ENCODE measurements around the gene XCL1. TPM values are rescaled to one million over a fixed set of nuclear protein-coding genes. Genes with fewer than 3 reads are reported as not detected.
"Not testable (repeated sequence)": the region's sequence is repeated elsewhere in the genome, so short reads cannot be mapped to it uniquely, and the experiment has no call there.

The XCL1 gene, protein sequence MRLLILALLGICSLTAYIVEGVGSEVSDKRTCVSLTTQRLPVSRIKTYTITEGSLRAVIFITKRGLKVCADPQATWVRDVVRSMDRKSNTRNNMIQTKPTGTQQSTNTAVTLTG
- total RNA-seq (2014; rRNA removed; shearing (Covaris generic)) (not detected in 2 replicates), polyA plus RNA-seq (2016; fragmentation: Nextera tagmentation; extraction: Ambion mirVana) (0.24 and 0.89 TPM in 2 replicates)
- long read RNA-seq, result 0 reads

DNA sequence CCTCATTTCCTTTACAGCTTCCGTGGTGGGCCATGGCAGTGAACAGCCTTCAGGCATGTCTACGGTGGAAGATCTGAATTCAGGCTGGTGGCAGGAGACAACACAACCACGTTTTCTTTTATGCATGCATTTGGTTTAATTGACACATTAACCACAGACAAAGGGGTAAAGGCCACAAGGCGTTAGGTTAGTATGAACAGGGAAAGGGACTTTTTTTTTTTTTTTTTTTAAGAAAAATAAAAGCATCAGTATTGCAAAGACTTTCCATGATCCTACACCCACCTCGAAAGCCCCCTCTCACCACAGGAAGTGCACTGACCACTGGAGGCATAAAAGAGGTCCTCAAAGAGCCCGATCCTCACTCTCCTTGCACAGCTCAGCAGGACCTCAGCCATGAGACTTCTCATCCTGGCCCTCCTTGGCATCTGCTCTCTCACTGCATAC is at the start of gene XCL1:
TSS of gene XCL1 (plus strand) at position 361 of the 444 bp plus-strand sequence. CDS start at position 394, 33 bp downstream.
- not testable (repeated sequence) for H4K20me1 ChIP-seq (replicated peaks; ENCODE audit: insufficient read depth); H3K27ac Mint-ChIP-seq; H3K4me2 ChIP-seq; H3K36me3 ChIP-seq (ENCODE audit: insufficient read depth); H3K27me3 ChIP-seq (ENCODE audit: insufficient read depth); H3F3A ChIP-seq (replicated peaks; ENCODE audit: low read depth); H3K9me3 Mint-ChIP-seq; ATAC-seq; H3K4me3 Mint-ChIP-seq; H3K27ac ChIP-seq (ENCODE audit: low read depth); H3K79me2 ChIP-seq (replicated peaks; ENCODE audit: insufficient read depth); H3K9me2 ChIP-seq (ENCODE audit: insufficient read depth); DNase-seq (ENCODE audit: low spot score); H3K27me3 Mint-ChIP-seq (ENCODE audit: insufficient read depth, low read depth, poor library complexity); H2AFZ ChIP-seq; H3K36me3 Mint-ChIP-seq (ENCODE audit: low read depth); H3K4me1 Mint-ChIP-seq; H3K4me3 ChIP-seq
- H3K4me1 ChIP-seq (ENCODE audit: insufficient read depth), result peaks cover 15% of the 10 kb centered on the region

DNA sequence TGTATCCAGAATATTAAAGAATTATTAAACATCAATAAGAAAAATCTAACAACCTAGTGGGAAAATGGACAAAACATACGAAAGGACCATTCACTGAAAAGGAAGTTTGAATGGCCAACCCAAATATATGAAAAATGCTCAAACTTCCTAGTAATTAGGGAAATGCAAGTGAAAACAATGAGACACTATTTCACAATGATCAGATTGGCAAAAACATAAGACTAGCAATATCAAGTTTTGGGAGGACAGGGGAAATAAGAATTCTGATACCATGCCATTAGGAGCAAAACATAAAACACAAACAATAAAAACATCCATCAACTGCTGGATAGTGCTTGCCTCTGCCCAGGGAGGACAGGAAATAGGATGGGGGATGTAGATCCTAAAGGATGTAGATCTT is 46.9 kb upstream of the XCL1 start:
- Histone ChIP-seq H3K27me3 (ENCODE audit: insufficient read depth) (no peaks in the 10 kb centered on the region), H3K36me3 (ENCODE audit: insufficient read depth) (no peaks in the 10 kb centered on the region), H3K27ac (ENCODE audit: low read depth) (no peak overlapping the region), H3F3A (replicated peaks; ENCODE audit: low read depth) (no peaks in the 10 kb centered on the region), H3K9me2 (ENCODE audit: insufficient read depth) (no peaks in the 10 kb centered on the region), H3K4me2 (no peak overlapping the region), H4K20me1 (replicated peaks; ENCODE audit: insufficient read depth) (no peaks in the 10 kb centered on the region), H3K4me3 (no peak overlapping the region), H2AFZ (no peak overlapping the region), H3K4me1 (ENCODE audit: insufficient read depth) (0 out of 2 replicates have a peak, but pooled peaks cover 4% of the 10 kb centered on the region), H3K79me2 (replicated peaks; ENCODE audit: insufficient read depth) (no peaks in the 10 kb centered on the region)
- no peak for DNase-seq (ENCODE audit: low spot score)
- Mint-ChIP-seq H3K4me3 (no peak overlapping the region), H3K9me3 (peaks cover under 1% of the 10 kb centered on the region; the same call in 1 of the 3 replicates), H3K36me3 (ENCODE audit: low read depth) (no peaks in the 10 kb centered on the region; the same call in 2 of the 3 replicates), H3K27me3 (ENCODE audit: insufficient read depth, low read depth, poor library complexity) (no peaks in the 10 kb centered on the region), H3K27ac (no peak overlapping the region), H3K4me1 (peaks cover 2% of the 10 kb centered on the region; the same call in 2 of the 3 replicates)
- no peak for ATAC-seq
- TF ChIP-seq REST (IDR thresholded peaks at IDR 0.05; ENCODE audit: unreplicated experiment) (no peak), JUNB (IDR thresholded peaks at IDR 0.05; ENCODE audit: unreplicated experiment) (no peak), EZH2phosphoT487 (IDR thresholded peaks at IDR 0.05; ENCODE audit: unreplicated experiment) (no peak), NANOG (IDR thresholded peaks at IDR 0.05; ENCODE audit: borderline replicate concordance) (no peak), ZNF331 (CRISPR knock-in tag; IDR thresholded peaks at IDR 0.05; ENCODE audit: low read depth) (no peak), EZH2 (IDR thresholded peaks at IDR 0.05; ENCODE audit: low read depth, unreplicated experiment) (no peak), POLR2AphosphoS5 (IDR thresholded peaks at IDR 0.05; ENCODE audit: low read depth) (no peak), CREB1 (CRISPR knock-in tag; IDR thresholded peaks at IDR 0.05; ENCODE audit: low read depth) (no peak), ZNF114 (CRISPR knock-in tag; IDR thresholded peaks at IDR 0.05) (no peak)
- TF ChIP-seq, protein P1, sequence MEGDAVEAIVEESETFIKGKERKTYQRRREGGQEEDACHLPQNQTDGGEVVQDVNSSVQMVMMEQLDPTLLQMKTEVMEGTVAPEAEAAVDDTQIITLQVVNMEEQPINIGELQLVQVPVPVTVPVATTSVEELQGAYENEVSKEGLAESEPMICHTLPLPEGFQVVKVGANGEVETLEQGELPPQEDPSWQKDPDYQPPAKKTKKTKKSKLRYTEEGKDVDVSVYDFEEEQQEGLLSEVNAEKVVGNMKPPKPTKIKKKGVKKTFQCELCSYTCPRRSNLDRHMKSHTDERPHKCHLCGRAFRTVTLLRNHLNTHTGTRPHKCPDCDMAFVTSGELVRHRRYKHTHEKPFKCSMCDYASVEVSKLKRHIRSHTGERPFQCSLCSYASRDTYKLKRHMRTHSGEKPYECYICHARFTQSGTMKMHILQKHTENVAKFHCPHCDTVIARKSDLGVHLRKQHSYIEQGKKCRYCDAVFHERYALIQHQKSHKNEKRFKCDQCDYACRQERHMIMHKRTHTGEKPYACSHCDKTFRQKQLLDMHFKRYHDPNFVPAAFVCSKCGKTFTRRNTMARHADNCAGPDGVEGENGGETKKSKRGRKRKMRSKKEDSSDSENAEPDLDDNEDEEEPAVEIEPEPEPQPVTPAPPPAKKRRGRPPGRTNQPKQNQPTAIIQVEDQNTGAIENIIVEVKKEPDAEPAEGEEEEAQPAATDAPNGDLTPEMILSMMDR (conservative IDR thresholded peaks at IDR 0.05; ENCODE audit: low read depth in 2 of 2), result no peak

Measured in GM23338 (cell line).